SIG-M5 treated with dmso at 0.1 percent for 504 hours (cell line): Measurements from ENCODE around the gene PEPD.

Source experiments
- DNase-seq: peaks from one replicate; lab custom pipeline; 2025; ENCODE audit not compliant: unreplicated experiment; lab: John Stamatoyannopoulos, UW

Gene PEPD

DNA sequence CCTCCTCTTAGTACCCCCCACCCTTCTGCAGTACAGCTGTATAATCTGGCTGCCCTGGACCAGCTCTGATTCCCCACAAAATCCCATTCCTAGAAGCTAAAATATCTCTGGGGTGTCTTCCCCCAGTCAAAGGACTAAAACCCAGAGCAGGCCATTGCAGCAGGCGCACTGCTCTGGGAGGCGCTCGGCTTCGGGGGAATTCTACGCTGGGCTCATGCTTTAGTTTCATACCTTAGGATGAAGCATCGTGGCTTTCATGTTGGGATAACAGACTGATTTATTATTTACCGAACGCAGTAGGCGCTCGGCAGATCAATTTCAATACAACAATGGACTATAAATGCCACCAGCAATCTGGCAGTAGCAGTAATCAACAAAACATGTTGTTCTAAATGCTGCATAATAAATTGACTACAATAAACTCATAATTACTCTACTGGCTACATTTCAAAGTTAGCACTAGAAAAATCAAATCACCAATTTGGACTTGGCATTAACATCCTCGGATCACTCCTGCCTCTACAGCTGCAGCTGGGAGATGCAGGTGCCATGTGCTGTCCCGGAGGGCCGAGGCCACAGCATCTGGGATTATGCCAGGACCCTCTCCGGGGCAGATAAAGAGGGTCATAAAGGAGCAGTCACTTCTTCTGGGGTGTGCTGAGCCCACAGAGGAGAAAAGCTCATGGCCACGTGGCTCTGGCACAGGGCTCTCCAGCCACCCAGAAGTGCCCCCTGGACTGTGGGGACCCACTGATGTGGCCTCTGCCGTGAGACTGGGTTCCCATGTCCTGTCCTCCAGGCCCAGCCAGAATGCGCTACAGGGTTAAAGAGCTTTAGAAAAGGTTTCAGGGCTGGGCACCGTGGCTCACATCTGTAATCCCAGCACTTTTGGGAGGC lies 112.8 kb downstream of the PEPD start:
- no peak for DNase-seq

DNA sequence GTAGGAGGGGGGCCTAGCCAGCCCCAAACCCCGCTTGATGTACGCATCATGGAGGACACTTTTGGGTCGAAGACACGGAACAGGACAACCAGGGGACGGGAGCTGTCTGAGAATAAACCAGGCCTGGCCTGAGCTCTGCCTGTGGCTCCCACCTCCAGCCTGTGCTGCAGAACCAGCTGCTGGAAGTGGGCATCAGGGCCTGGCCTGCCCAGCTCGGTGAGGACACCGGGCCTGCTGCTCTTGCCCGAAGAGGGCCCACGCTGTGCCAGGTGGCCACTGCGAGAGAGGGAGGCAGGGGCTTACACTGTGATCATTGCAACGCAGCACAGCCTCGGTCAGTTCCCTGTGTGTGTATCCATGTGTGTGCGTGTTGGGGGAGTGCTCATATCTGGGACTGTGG lies 113.5 kb downstream of the PEPD start:
- no peak for DNase-seq

- no peak for DNase-seq
Observed at GRCh38 chr19:33407716-33408115, 113.9 kb downstream of the PEPD start.

- DNase-seq: no peak
Observed at GRCh38 chr19:33407140-33407551, 114.4 kb downstream of the PEPD start.

GRCh38 chr19:33406521-33407139 lies 115.0 kb downstream of the PEPD start:
- peak; percentile 38 for DNase-seq

GRCh38 chr19:33405553-33406461 lies 115.8 kb downstream of the PEPD start:
- DNase-seq: no peak

DNA sequence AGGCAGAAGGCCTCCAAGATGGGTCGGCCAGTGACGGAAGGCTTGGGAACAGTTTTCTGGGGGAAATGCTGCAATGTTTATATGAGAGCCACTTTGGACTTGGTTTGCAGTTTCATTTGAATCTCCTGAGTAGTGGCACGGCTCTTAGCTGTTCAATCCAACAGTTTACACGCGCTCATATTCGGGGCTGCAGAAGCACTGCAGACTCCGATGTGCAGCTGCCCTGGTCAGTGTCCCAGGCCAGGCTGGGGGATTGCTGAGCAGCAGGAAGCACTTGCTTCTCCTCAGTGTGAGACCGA lies 116.4 kb downstream of the PEPD start:
- no peak for DNase-seq

DNA sequence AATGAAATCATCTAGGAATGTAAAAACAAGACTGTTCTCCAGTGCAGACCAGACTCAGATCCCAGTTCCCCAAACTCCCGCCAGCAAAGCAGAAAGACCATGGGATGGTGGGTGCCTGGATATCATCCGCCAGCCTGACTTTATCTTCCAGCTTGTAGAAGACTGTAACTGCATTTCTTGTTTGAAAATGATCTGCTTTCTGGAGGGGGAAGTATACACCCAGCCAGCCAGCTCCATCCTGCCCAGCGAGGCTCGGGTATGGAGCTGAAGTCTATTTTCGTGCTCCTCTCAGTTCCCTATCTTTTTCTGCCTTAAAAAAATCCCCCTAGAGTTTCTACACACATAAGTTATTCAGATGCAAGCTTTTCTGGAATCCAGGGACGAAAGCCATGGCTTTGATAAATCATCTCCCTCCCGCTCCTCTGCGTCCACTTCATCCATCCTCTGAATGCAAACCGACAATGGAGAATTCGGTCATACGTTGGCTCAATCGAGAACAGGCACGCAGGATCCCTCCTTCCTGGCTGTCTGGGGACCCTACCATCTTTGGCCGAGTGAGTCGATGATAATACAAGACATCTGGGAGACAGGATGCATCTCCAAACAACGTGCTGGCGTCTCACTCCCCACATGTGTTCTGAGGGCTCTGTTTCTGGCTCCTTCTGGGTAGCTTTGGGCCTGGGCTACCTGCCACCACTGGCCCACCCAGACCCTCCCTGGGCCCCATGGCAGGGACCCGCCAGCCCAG lies 116.9 kb downstream of the PEPD start:
- DNase-seq: peak; percentile 52

- DNase-seq: no peak
Observed at GRCh38 chr19:33403973-33404304, 117.7 kb downstream of the PEPD start.

GRCh38 chr19:33403221-33403972 lies 118.2 kb downstream of the PEPD start:
- DNase-seq: no peak

- DNase-seq: no peak
Observed at GRCh38 chr19:33402421-33403220, 119.0 kb downstream of the PEPD start.

DNA sequence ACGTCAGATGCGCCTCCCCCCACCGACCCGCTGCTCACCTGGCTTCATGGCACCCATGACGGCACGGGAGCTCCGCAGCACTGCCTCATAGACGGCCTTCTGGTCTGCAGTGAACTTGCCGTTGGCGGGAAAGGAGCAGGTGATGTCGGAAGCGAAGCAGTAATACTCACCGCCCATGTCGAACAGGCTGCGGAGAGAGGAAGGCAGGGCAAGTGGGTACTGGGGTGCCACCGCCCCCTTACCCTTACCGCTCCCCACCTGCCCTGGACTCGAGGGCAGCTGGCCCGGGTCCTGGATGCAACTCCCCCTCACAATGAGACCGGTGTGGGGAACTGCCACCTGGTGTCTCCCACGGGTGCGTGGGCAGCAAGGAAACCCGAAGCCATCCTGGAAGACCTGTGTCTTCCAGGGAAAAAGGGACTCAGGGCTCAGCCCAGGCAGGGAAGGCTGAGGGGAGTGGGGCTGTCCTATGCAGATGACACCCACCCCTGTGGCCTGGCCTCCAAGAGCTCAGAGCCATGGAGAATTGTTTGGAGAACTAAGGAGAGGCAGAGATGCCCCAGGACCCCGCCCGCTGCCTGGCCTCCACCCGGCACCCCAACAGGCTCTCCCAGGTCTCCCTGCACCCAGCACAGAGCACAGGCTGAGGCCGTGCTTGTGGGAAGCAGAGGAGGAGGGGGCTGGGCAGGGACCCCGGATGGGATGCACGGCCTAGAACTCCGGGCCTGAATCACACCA lies 119.7 kb downstream of the PEPD start:
- no peak for DNase-seq

DNA sequence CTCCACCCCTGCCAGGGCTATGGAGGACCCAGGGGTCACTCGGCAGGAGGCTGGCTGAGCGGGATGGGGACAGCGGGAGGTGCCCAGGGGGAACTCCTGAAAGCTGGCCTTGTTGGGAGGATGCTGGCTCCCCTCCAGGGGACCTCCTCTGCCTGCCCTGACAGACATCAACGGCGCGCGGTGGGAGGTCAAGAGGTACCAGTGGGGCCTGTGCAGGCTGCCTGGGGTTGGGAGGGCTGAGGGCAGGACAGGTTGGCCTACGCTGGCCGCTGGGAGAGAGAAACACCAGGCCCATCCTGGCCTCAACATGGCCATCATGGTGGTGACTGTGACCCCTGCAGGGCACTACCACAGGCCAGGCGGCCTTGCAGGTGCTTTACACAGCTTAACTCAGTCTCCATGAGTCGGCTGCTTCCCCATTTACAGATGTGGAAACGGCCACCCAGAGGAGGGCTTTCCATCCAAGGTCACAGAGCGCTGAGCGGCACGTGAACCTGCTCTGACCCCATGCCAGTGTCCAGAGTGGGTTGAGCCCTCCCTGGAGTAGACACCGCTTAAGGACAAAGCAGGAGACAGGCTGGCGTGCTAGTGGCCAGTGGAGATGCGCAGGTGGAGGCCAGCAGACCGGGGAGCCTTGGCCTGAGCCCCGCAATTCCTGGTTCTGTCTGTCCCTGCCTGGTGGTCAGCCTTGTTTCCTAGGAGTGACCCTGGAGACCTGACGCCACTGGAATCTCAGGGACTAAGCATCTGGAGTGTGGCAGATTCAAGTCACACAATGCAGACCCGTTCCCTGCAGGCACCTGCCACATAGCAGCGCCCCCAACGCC lies 120.5 kb downstream of the PEPD start:
- DNase-seq: no peak

DNA sequence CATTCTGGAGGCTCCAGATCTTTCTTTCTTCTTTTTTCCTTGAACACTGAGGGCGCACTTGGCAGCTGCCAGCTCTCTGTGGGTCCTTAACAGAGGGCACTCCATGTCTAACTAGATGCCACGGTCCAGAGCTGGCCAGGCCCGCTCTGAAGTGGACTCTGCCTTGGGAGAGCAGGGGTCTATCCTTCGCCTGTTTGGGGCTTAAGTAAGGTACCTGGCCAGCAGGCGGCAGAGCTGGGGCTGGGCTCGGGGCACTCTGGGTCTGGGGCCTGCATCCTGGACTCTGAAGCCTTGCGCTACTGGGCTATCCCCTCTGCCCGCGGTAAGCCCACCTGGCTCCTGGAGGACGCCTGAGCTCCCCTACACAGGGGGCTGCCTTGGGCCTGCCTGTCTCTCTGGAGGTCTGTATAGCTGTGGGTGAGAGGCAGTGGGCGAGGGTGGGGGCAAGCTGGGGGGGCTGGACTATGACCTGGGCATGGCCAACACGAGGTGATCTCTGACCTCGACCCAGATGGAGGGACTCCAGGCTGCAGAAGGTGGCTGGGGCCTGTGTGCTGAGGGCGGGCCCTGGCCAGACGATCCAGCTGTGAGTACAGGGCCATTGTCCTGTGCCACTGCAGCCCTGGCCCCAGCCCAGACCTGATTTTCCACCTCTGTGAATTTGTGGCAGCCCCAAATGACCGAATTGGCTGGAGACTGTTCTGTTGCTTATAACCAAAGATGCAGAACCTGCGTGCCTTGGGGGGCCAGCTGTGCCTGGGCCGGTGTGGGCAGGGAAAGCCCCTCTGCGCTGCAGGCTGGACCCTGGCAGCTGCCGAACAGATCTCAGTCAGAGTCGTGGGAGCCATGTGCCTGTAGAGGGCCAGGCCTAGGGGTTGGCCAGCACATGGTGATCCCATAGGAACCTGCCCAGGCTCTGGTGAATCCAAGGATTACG lies 121.6 kb downstream of the PEPD start:
- no peak for DNase-seq

- no peak for DNase-seq
Observed at GRCh38 chr19:33399081-33399744, 122.4 kb downstream of the PEPD start.

DNA sequence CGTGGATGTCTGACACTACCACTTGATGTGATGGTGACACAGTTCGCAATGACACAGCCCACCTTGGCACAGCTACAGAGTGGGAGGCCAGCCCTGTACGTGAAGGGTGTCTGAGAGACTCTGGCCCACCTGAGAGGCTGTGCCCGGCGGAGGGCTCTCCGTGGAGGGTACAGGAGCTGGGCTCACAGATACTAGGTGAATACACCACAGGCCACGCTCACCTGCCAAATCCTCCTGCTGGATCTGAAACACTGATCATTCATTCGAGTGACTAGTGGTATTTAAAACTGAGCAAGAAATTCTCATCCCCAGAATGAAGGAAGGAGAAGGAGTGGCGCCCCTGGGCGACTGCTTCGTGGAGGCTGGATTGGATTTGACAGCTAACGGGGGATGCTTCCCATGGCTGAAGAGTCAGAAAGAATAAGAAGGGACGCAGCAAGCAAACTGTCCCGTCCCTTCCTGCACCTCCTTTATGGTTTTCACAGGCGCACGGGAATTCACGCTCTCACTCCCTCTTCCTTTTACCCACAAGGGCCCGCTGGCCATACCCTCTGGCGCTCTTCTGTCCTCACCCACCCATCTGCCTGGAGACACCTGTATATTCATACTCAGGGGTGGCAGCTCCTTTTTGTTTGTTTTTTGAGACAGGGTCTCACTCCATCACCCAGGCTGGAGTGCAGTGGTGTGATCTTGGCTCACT lies 123.1 kb downstream of the PEPD start:
- DNase-seq: no peak
